ENCODE data around the gene SSBP2.
"Not testable (repeated sequence)": the region's sequence is repeated elsewhere in the genome, so short reads cannot be mapped to it uniquely, and the experiment has no call there.

The SSBP2 gene

DNA sequence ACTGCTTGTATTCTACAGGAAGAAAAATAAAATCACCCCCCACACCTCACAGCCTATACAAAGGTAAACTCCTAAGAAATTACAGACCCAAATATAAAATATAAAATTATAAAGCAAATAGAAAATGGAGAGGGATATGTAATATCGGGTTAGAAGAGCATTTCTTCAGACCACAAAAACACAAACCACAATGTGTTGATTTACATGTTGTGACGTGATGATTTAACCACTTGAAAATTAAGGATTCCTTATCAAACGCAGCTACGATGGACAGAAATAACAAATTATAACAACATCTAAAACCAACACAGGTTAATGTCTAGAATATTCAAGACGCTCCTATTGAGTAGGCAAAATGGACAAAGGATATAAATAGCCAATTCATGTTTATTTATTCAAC lies 26.3 kb downstream of the SSBP2 start:
- H3K27ac Mint-ChIP-seq, result no peak overlapping the region
- no peak for ATAC-seq
- no peaks in the 10 kb centered on the region for H3K27me3 Mint-ChIP-seq
- H3K9me3 Mint-ChIP-seq, result no peaks in the 10 kb centered on the region
- DNase-seq, result no peak
- H3K4me1 Mint-ChIP-seq, result peaks cover 50% of the 10 kb centered on the region
- H3K4me3 Mint-ChIP-seq, result no peak overlapping the region

DNA sequence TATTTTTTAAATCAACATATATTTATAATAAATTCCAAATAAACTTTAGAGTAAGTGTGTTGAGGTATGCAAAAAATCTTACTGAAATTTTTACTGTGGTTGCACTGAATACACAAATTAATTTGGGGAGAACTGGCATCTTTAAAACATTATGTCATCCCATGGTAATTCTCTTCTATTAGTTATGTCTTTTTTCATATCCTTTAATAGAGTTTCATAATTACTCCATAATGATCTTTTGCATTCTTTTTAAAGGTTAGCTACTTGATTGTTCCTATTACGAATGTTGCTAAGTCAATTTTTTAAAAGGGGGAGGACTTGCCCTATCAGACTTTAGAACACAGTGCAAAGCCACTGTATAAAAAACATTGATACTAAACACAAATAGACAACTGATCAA lies 26.8 kb downstream of the SSBP2 start:
- no peak overlapping the region for H3K27ac Mint-ChIP-seq
- no peaks in the 10 kb centered on the region for H3K27me3 Mint-ChIP-seq
- H3K4me3 Mint-ChIP-seq, result no peak overlapping the region
- DNase-seq, result no peak
- no peak for ATAC-seq
- H3K4me1 Mint-ChIP-seq, result peaks cover 54% of the 10 kb centered on the region
- H3K9me3 Mint-ChIP-seq, result no peaks in the 10 kb centered on the region

DNA sequence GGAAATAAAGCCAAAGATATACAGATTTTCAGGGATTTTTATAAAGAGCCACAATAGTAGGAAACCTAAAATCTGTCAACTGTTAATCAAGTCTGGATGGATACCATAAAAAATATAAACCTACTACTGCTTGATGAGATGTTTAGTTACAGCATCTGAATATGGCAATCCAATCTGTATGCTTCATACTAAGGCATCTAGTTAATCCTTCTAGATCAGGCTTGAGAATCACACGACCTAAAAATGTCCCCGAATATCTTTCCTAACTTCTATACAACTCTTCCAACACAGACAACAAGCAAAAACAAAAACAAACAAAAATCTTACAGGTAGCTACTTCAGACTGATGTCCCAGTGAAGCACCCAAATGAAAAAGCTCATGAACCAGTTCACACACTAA lies 29.8 kb downstream of the SSBP2 start:
- Mint-ChIP-seq H3K4me3 (peak overlapping the region; percentile 9 to 60), H3K27ac (peak overlapping the region in 1 of 2 donors; percentile 7), H3K4me1 (peaks cover 64% of the 10 kb centered on the region), H3K27me3 (no peaks in the 10 kb centered on the region), H3K9me3 (no peaks in the 10 kb centered on the region)
- DNase-seq, result no peak
- no peak for ATAC-seq

DNA sequence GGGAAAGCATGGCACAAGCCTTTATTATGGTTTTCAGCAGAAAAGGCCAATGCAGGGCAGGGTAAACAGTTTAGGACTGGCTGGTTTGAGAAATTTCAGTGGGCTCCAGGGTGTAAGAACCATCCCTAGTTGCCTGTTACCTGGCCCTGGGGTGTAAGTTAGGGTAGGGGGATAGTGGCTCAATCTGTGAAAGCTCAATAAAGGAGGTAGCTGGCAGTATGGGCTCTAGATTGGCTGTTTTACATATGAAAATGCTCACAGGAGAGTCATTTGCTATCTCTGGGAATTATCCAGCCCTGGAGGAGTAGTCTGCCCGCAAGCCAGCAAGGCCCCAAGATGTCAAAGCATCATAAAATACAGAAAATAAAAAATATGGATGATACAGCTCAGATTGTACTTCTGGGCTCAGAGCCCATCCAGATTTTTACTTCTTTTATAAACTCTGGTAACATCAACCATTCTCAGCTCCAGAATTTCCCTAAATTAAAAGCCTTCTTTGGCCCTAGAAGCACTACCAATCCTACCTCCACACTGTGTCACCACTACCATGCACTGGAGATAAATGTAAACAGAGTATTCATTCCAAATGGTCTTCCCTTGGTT lies 31.1 kb downstream of the SSBP2 start:
- H3K4me3 Mint-ChIP-seq, result peak overlapping the region in 1 of 2 donors; percentile 14
- no peak for ATAC-seq
- no peak for DNase-seq
- peak overlapping the region in 1 of 2 donors; percentile 77 for H3K27ac Mint-ChIP-seq
- peaks cover 66% of the 10 kb centered on the region for H3K4me1 Mint-ChIP-seq
- H3K27me3 Mint-ChIP-seq, result no peaks in the 10 kb centered on the region
- H3K9me3 Mint-ChIP-seq, result no peaks in the 10 kb centered on the region

DNA sequence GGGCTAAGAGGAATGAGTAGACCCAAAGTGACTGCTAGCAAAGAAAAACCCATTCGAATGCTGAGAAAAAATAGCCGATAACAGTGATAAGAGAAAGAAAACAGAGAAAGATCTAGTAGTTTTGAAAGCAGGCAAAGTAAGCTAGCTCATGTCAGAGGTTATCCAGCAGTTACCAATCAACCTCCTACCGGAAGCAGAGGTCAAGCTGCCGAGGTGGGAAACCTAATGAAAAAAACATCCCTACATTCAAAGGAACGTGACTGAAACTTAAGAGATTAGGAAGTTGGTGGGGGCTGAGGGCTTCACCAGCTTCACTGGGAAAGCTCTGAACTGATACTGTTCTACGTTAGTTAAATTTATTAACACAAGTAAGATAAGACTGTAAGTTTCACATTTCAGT lies 32.6 kb downstream of the SSBP2 start:
- Mint-ChIP-seq H3K27me3 (no peaks in the 10 kb centered on the region), H3K4me1 (peaks cover 58% of the 10 kb centered on the region), H3K4me3 (peak overlapping the region; percentile 48 to 49), H3K9me3 (no peaks in the 10 kb centered on the region), H3K27ac (peak overlapping the region in 1 of 2 donors; percentile 16)
- ATAC-seq (no peak), DNase-seq (no peak)

DNA sequence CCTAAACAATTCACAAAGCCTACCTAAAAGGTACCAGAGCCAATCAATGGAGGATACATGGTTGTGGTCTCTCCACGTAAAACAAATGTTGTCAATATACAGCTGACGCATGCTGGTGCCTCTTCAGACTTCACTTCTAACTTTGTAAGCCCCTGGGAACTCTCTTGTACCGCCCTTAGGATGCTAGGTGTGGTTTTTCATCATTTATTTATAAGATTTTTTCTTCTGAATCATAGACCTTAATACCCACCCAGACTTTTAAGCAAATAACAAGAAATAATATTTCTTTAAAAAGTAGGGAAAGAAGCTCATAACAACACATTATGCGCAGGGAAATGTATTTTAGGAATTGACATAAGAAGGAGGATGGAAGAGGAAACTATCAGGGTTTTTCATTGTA lies 33.0 kb downstream of the SSBP2 start:
- Mint-ChIP-seq H3K27ac (no peak overlapping the region), H3K4me1 (peaks cover 58% of the 10 kb centered on the region), H3K4me3 (peak overlapping the region; percentile 48 to 49)

DNA sequence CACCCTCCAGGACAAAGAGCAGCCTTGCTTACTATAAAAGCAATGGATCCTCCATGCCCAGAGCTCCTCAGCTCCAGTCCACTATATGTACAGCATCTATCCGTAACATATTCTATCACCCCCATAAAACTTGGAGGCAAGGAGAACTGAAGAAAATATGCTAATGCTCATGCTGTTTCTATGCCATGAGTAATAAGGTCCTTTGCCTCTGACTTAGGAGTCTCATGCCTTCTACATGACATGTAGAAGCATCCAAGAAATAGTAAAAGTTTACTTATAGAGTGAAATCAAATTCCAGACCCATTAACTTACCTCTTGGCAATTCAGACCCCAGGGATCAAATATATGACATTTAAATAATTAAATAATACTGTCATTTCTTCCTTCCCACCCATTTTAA lies 33.7 kb downstream of the SSBP2 start:
- no peak for ATAC-seq
- Mint-ChIP-seq H3K4me1 (peaks cover 58% of the 10 kb centered on the region), H3K27me3 (no peaks in the 10 kb centered on the region), H3K27ac (no peak overlapping the region), H3K9me3 (no peaks in the 10 kb centered on the region), H3K4me3 (no peak overlapping the region)
- DNase-seq, result no peak

More for the DNA sequence above, 33.0 kb downstream of the SSBP2 start:
- H3K9me3 Mint-ChIP-seq, result no peaks in the 10 kb centered on the region
- H3K27me3 Mint-ChIP-seq, result no peaks in the 10 kb centered on the region
- DNase-seq (no peak), ATAC-seq (no peak)

DNA sequence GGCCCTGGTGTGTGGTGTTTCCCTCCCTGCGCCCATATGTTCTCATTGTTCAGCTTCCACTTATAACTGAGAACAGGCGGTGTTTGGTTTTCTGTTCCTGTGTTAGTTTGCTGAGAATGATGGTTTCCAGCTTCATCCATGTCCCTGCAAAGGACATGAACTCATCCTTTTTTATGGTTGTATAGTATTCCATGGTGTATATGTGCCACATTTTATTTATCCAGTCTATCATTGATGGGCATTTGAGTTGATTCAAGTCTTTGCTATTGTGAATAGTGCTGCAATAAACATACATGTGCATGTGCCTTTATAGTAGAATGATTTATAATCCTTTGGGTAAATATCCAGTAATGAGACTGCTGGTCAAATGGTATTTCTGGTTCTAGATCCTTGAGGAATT lies 36.8 kb downstream of the SSBP2 start:
- H3K9me3 Mint-ChIP-seq, H3K4me3 Mint-ChIP-seq, ATAC-seq, H3K27me3 Mint-ChIP-seq, DNase-seq: not testable (repeated sequence)
- Mint-ChIP-seq H3K4me1 (peaks cover 39% of the 10 kb centered on the region), H3K27ac (peak overlapping the region in 1 of 2 donors; percentile 27)

DNA sequence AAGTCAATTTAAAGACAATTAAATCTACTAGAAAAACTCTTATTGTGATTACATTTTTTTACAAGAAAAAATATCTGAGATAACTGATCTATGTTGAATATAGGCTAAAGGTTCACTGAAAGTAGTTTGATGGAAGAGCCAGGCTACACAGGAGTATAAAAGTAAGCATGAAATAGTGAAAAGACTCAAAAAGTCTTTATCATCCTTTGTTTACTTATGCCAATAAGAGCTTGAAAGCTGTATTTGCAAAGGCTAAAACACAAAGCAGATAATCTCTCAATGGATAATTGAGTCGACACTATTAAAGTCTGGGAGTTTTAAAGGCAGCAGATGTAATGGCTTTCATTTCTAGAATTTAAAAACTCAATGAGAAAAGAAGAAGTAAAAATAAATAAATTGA lies 42.0 kb downstream of the SSBP2 start:
- H3K4me3 Mint-ChIP-seq, result no peak overlapping the region
- H3K4me1 Mint-ChIP-seq, result peaks cover 14% of the 10 kb centered on the region
- H3K27ac Mint-ChIP-seq, result no peak overlapping the region
- no peaks in the 10 kb centered on the region for H3K27me3 Mint-ChIP-seq
- DNase-seq (no peak), ATAC-seq (no peak)
- no peaks in the 10 kb centered on the region for H3K9me3 Mint-ChIP-seq

DNA sequence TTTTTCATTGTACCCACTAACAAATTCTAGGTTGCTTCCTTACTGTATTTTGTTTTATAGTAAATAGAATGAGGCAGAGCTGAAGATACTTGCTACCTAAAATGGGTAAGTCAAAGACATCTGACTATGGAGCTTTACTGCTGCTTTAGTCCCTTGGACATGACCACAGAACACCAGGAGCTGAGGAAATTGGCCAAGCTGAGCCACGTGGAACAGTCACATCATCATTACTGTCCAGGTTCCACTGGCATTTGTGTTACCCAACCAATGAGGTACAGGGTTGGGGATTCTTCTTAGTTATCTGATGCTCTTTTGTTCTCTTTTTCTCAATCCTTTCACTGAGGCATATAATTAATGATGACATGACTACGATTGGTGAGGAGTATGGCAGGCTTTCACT lies 47.1 kb downstream of the SSBP2 start:
- DNase-seq (no peak), ATAC-seq (no peak)
- Mint-ChIP-seq H3K9me3 (peaks cover 9 to 10% of the 10 kb centered on the region in 2 donors), H3K27me3 (no peaks in the 10 kb centered on the region), H3K4me1 (no peaks in the 10 kb centered on the region), H3K27ac (no peak overlapping the region), H3K4me3 (no peak overlapping the region)

DNA sequence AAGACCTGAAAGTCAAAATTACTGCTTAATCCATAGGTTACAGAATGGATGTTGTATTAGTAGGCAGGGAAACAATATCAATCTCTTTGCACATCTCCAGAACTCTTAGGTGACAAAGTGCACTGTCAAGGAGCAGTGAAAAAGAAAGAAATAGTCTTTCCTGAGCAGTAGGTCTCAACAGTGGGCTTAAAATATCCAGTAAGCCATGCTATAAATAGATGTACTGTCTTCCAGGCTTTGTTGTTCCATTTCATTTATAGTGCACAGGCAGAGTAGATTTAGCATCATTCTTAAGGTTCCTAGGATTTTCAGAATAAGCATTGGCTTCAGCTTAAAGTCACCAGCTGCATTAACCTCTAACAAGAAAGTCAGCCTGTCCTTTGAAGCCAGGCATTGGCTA lies 50.7 kb downstream of the SSBP2 start:
- no peaks in the 10 kb centered on the region for H3K27me3 Mint-ChIP-seq
- H3K9me3 Mint-ChIP-seq, result peaks cover 9 to 10% of the 10 kb centered on the region in 2 donors
- peaks cover 12% of the 10 kb centered on the region for H3K4me1 Mint-ChIP-seq
- DNase-seq (no peak), ATAC-seq (no peak)
- H3K27ac Mint-ChIP-seq, result no peak overlapping the region
- H3K4me3 Mint-ChIP-seq, result no peak overlapping the region

DNA sequence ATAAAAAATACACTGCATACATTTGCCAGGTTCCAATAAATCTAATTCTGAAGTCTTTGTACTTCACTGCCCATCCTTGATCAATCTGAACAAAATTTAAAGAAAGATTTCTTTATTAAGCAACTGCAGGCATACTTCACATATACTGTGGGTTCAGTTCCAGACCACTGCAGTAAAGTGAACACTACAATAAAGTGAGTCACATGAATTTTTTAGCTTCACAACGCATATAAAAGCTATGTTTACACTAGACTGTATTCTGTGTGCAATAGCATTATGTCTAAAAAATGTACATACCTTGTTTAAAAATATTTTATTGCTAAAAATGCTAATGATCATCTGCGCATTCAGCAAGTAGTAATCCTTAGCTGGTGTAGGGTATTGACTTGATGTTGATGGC lies 52.1 kb downstream of the SSBP2 start:
- Mint-ChIP-seq H3K27me3 (no peaks in the 10 kb centered on the region), H3K4me3 (no peak overlapping the region), H3K9me3 (peaks cover 9 to 10% of the 10 kb centered on the region in 2 donors), H3K4me1 (peaks cover 12% of the 10 kb centered on the region), H3K27ac (no peak overlapping the region)
- DNase-seq (no peak), ATAC-seq (no peak)

DNA sequence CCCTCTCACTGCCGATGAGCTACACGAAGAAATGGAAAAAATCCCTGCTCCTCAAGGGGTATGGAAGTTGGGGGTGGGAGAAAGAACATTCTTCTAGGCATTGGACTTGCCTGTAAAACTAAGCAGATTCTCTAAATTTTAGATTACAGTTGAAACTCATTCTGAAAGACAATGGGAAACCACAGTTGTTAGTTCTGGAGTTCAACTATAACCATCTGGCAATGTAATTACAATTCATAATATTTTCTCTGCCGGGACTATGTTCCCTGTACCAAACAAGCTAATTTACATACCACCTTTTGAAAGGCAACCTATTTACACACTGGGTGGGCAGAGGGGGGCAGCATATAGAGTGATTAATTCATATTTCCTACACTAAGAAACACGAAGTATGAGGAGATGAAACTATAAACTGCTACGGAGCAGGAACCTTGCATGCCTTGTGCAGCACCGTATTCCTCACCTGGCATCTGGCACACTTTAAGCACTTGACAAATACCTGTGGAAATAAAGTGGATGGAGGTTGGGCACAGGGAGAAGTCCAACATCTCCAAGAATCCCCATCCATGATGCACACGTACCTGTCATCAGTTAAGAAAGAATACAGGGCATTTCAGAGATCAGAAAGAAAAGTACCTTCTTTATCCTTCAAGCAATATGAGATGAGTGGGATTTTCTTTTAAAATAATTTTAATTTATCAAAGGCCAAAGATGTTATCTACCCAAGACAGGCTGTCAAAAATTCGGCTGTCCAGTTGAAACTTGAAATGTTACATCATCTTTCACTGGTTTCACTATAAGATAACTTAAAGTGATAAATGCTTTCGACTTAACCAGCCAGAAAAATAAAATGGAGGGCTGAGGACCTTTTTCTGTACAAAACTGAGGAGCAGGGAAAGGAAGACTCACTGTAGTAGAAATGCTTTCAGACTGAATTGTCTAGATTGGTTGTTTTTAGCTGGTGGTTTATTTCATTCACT lies 54.2 kb downstream of the SSBP2 start:
- DNase-seq (no peak), ATAC-seq (peak; percentile 31)
- H3K4me1 Mint-ChIP-seq, result peaks cover 12% of the 10 kb centered on the region
- peak overlapping the region in 1 of 2 donors; percentile 67 for H3K27ac Mint-ChIP-seq
- H3K4me3 Mint-ChIP-seq, result no peak overlapping the region
- no peaks in the 10 kb centered on the region for H3K27me3 Mint-ChIP-seq
- peaks cover 12 to 24% of the 10 kb centered on the region in 2 donors for H3K9me3 Mint-ChIP-seq

DNA sequence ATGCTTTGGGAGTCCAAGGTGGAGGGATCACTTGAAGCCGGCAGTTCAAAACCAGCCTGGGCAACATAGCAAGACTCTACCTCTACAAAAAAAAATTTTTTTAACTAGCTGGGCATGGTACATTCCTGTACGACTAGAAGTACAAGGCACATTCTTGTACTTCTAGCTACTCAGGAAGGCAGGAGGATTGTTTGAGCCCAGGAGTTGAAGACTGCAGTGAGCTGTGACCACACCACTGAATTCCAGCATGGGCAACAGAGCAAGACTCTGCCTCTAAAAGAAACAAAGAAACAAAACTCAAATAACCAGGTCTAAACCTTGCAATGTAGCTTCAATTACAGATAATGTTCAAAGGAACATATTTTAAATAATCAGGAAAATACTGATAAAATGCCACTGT lies 56.2 kb downstream of the SSBP2 start:
- no peaks in the 10 kb centered on the region for H3K27me3 Mint-ChIP-seq
- H3K9me3 Mint-ChIP-seq, result peaks cover 22 to 31% of the 10 kb centered on the region in 2 donors
- DNase-seq (no peak), ATAC-seq (no peak)
- H3K27ac Mint-ChIP-seq, result no peak overlapping the region
- peaks cover 12% of the 10 kb centered on the region for H3K4me1 Mint-ChIP-seq
- no peak overlapping the region for H3K4me3 Mint-ChIP-seq

DNA sequence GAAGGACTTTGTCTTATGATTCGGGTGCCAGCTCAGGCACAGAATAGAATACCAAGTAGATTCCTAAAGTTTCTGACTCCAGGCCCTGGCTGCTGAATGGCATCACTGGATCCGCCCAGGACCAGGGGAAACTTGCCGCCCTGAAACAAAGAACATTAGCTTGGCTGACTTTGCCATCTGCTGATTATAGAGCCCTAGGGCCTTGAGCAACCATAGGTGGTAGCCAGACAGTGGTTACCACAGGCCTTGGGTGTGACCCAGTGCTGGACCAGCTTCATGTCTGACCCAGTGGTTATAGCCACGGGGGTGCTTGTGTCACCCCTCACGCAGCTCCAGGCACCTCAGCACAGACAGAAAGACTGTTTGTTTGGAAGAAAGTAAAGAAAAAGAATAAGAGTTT lies 62.7 kb downstream of the SSBP2 start:
- H3K4me1 Mint-ChIP-seq, result no peaks in the 10 kb centered on the region

DNA sequence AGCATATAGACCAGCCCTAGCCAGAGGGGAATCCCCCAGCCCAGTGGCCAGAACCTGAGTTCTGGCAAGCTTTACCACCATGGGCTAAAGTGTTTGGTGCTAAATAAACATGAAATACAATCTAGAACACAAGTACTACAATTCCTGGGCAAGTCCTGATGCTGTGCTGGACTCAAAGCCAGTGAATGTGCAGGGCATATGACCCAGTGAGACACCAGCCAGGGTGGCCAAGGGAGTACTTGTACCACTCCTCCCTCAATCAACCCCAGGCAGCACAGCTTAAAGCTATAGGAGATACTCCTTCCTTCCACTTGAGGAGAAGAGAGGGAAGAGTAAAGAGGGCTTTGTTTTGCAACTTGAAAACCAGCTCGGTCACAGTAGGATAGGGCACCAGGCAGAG lies 63.6 kb downstream of the SSBP2 start:
- H3K4me3 Mint-ChIP-seq, result no peak overlapping the region
- ATAC-seq (no peak), DNase-seq (no peak)
- no peak overlapping the region for H3K27ac Mint-ChIP-seq
- no peaks in the 10 kb centered on the region for H3K27me3 Mint-ChIP-seq
- no peaks in the 10 kb centered on the region for H3K4me1 Mint-ChIP-seq
- H3K9me3 Mint-ChIP-seq, result peaks cover 38 to 46% of the 10 kb centered on the region in 2 donors

More for the DNA sequence above, 62.7 kb downstream of the SSBP2 start:
- Mint-ChIP-seq H3K27ac (no peak overlapping the region), H3K4me3 (no peak overlapping the region), H3K27me3 (no peaks in the 10 kb centered on the region), H3K9me3 (peaks cover 45 to 46% of the 10 kb centered on the region in 2 donors)
- no peak for ATAC-seq
- DNase-seq, result no peak
